K562 (cell line): ENCODE measurements around the gene IGSF8. TPM values are rescaled to one million over a fixed set of nuclear protein-coding genes. Genes with fewer than 3 reads are reported as not detected.

Source experiments
- DIDO1 ChIP-seq: fragments of 450-650 bp; IDR thresholded peaks from 2 replicates; pipeline ENCODE4 v1.6.1; 2016; ENCODE audit warnings: low read depth, missing biosample characterization, missing genetic modification characterization
- KLF13 ChIP-seq: fragments of 450-650 bp; IDR thresholded peaks from 2 replicates; pipeline ENCODE4 v1.6.1; 2016; ENCODE audit warnings: missing genetic modification characterization, low read depth, mild to moderate bottlenecking, missing compliant biosample characterization, moderate library complexity, borderline replicate concordance
- MTF1 ChIP-seq: fragments of 250-450 bp; sonication (Bioruptor Pico); IDR thresholded peaks from 2 replicates; pipeline ENCODE4 v1.9.0; 2021; ENCODE audit warnings: moderate library complexity, mild to moderate bottlenecking, inconsistent platforms, borderline replicate concordance
- NELFE ChIP-seq: IDR thresholded peaks from 2 replicates; pipeline ENCODE4 v1.6.1; 2011; ENCODE audit warnings: mild to moderate bottlenecking; ENCODE audit not compliant: insufficient read depth, insufficient read length
- POLR2B ChIP-seq: fragments of 450-650 bp; IDR thresholded peaks from 2 replicates; pipeline ENCODE4 v1.6.1; 2018; ENCODE audit warnings: low read depth; ENCODE audit not compliant: partially characterized antibody
- polyA plus RNA-seq, 8 experiments: library from polyadenylated mRNA; depleted of rRNA in 4 of 8; stranded (reverse) in 5 of 8; unstranded in 3 of 8; fragments of >200 nt; fragmentation: Nextera tagmentation in 2 of 8; fragmentation: Illumina TruSeq in 1 of 8; extraction: Ambion mirVana in 2 of 8; extraction: Trizol in 1 of 8; gene quantifications; 2 replicates each; pipeline versions ENCODE4 v1.2.1 to v1.2.3, GENCODE V29; 2011 to 2014; ENCODE audit warnings: inconsistent platforms in 1 of 8, missing spikeins in 1 of 8
- total RNA-seq, 7 experiments: library from RNA; depleted of rRNA in 6 of 7; stranded (reverse); fragments of >200 nt in 6 of 7; fragmentation: Illumina TruSeq in 2 of 7; extraction: Trizol in 2 of 7; gene quantifications; 2 replicates each; pipeline versions ENCODE4 v1.2.1 to v1.2.3, GENCODE V29; 2011 to 2021; ENCODE audit warnings: low replicate concordance in 1 of 7
- TF ChIP-seq, protein P1 (sequence below): IDR thresholded peaks from 3 replicates; pipeline ENCODE4 v1.6.1; 2011; ENCODE audit warnings: borderline replicate concordance, mild to moderate bottlenecking; ENCODE audit not compliant: insufficient read length, insufficient read depth
- TF ChIP-seq, protein P2 (sequence below): sonication (generic); formaldehyde crosslinking; IDR thresholded peaks from 2 replicates; pipeline ENCODE4 v1.8.0; 2022; ENCODE audit warnings: missing genetic modification reagents, mild to moderate bottlenecking, borderline replicate concordance

IGSF8 gene
- total and polyA plus RNA-seq, 9 of the 15 experiments (the other 6 are each of a cell fraction or from before 2014, with no cell fraction given) = 0.32 to 11.7 (median 3.2) TPM

DNA sequence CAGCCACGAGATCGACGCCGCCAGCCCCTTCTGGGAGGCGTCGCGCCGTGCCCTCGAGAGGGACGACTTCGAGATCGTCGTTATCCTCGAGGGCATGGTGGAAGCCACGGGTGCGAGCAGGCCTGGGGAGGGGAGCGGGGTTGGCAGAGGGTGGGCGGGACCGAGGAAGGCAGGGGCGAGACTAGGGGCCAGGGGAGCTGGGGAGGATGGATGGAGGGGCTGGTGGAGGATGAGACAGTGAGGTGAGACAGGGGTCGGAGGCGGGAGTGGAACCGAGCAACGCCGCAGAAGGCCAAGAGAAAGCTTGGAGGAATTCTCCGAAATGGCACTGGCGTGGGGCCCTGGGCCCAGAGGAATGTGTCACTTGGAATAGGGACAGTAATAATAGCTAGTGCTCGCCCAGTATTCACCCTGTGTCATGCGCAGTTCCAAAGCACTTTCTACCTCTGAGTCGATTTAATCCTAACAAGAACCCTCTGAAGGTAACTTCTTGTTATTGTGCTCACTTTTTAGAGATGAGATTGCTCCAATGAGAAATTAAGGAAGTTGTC is 13.6 kb downstream of the IGSF8 start (continued):
- TF ChIP-seq, protein P1, sequence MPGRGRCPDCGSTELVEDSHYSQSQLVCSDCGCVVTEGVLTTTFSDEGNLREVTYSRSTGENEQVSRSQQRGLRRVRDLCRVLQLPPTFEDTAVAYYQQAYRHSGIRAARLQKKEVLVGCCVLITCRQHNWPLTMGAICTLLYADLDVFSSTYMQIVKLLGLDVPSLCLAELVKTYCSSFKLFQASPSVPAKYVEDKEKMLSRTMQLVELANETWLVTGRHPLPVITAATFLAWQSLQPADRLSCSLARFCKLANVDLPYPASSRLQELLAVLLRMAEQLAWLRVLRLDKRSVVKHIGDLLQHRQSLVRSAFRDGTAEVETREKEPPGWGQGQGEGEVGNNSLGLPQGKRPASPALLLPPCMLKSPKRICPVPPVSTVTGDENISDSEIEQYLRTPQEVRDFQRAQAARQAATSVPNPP = no peak
- no peak for TF ChIP-seq DIDO1 (tag)
- no peak for TF ChIP-seq POLR2B
- no peak for TF ChIP-seq KLF13 (tag)
- TF ChIP-seq MTF1 = no peak
- no peak for TF ChIP-seq NELFE
- TF ChIP-seq, protein P2, sequence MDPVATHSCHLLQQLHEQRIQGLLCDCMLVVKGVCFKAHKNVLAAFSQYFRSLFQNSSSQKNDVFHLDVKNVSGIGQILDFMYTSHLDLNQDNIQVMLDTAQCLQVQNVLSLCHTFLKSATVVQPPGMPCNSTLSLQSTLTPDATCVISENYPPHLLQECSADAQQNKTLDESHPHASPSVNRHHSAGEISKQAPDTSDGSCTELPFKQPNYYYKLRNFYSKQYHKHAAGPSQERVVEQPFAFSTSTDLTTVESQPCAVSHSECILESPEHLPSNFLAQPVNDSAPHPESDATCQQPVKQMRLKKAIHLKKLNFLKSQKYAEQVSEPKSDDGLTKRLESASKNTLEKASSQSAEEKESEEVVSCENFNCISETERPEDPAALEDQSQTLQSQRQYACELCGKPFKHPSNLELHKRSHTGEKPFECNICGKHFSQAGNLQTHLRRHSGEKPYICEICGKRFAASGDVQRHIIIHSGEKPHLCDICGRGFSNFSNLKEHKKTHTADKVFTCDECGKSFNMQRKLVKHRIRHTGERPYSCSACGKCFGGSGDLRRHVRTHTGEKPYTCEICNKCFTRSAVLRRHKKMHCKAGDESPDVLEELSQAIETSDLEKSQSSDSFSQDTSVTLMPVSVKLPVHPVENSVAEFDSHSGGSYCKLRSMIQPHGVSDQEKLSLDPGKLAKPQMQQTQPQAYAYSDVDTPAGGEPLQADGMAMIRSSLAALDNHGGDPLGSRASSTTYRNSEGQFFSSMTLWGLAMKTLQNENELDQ (CRISPR knock-in tag) = no peak
